Measurements from ENCODE around the gene CCDC57. TPM values are rescaled to one million over a fixed set of nuclear protein-coding genes. Genes with fewer than 3 reads are reported as not detected.

The CCDC57 gene
- total and polyA plus RNA-seq, 2 experiments from 2014 or later = 10.6 to 15.3 TPM

DNA sequence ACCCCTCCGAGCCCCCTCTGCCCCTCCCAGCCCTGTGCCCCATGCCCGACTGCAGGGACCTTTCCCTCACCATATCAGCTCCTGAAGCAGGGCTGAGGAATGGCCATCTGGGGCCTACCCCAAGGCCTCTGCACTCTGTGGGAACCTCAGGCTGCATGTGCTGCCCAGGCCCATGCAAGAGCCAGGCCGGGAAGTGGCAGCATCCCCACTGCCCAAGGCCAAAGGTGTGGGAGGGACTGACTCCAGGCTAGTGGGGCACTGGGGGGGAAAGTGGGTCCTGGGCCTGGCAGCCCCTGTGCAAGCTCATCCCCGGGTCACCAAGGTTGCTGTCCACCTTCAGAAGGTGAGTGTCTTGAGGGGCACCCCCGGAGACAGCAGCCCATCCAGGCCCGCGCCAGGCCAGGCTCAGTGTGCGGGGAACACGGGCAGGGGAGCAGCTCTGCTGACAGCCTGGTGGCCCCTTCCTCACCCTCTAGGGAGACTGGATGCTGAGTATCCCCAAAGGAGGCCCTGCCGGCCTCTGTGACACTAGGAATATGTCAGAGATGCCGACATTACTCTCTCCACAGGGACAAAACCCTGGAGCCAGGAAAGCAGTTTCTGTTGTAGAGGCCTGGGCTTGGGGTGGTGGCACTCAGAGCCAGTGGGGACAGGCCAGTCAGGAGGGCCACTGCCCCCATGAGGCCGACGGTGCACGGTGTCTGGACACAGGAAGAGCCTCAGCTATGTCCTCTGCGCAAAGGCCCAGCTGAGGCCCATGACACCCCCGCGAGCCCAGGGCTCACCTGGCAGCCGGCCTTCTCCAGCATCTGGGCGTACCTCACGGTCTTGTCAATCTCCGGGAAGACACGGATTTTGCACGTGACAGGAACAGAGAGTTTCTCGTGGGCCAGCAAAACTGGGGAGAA lies 150.3 kb downstream of the CCDC57 start:
- WGBS, 2 experiments (ENCODE audit: low coverage in 1 of 2, low lambda C conversion rate in 2 of 2, missing lambda C conversion rate in 2 of 2) = 81 to 86% methylated on average over 23 to 24 of the region's 24 CpGs
- no peaks in the 10 kb centered on the region for H3F3A ChIP-seq (ENCODE audit: insufficient read depth)
- no peak overlapping the region for H3K4me3 ChIP-seq
- H4K20me1 ChIP-seq (ENCODE audit: insufficient read depth) = no peaks in the 10 kb centered on the region
- TF ChIP-seq EZH2 (IDR thresholded peaks at IDR 0.05; ENCODE audit: insufficient read depth, poor library complexity, severe bottlenecking) = no peak
- TF ChIP-seq EZH2phosphoT487 (IDR thresholded peaks at IDR 0.05; ENCODE audit: insufficient read depth, low read depth) = no peak
- no peak overlapping the region for H3K4me2 ChIP-seq (ENCODE audit: unreplicated experiment)
- H3K36me3 ChIP-seq (ENCODE audit: low read depth) = no peaks in the 10 kb centered on the region
- no peak for DNase-seq
- no peaks in the 10 kb centered on the region for H3K9me3 ChIP-seq (ENCODE audit: low read depth)
- H3K79me2 ChIP-seq (ENCODE audit: insufficient read depth) = peaks cover 38% of the 10 kb centered on the region
- no peak overlapping the region for H3K9ac ChIP-seq
- in situ Hi-C loops (cut with MboI) = no loop called here
- no peaks in the 10 kb centered on the region for H3K9me2 ChIP-seq (ENCODE audit: insufficient read depth)
- H3K27ac ChIP-seq = no peak overlapping the region
- H3K27me3 ChIP-seq (replicated peaks; ENCODE audit: insufficient read depth) = no peaks in the 10 kb centered on the region
- no peak overlapping the region for H2AFZ ChIP-seq
- peaks cover 3% of the 10 kb centered on the region; the same call in 1 of the 2 replicates for H3K4me1 ChIP-seq (ENCODE audit: insufficient read depth)

DNA sequence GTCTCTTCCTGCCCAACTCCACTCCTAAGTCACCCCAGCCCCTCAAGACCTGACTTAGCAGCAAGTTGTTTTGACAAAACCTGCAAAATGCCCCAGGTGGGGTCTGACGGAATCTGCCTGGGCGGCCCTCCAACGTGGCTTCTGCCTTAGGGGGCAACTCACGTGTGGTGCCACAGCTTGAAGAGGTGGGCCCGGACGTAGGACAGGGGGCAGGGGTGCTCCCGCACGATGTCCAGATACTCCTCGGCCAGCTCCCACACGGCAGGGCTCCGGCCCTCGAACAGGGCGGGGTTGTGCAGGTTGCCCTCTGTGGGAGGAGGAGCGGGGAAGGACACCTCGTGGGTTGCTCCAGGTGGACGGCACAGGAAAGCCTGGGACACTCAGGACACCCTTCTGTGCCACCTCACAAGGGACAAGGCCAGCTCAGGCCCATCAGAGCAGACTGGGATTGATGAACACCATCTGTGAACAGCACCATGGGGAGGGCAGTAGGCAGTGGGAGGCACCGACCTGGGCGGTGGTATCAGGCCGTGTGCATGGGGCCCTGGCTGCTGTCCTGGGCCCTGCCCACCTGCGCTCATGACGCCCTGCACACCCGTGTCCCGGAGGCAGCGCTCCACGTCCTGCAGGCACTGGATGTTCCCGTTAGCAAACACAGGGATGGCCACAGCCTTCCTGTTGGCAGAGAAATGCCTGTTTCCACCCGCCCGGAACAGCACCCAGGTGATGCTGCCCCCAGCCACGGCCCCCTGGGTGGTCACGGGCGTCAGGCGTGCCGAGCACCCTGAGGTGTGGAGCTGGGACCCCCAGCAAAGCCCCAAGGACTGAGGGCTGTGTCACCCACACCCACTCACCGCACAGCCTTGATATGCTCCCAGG lies 151.4 kb downstream of the CCDC57 start:
- 87 to 89% methylated on average over 34 of the region's 34 CpGs for WGBS, 2 experiments (ENCODE audit: low coverage in 1 of 2, low lambda C conversion rate in 2 of 2, missing lambda C conversion rate in 2 of 2)
- TF ChIP-seq EZH2 (IDR thresholded peaks at IDR 0.05; ENCODE audit: insufficient read depth, poor library complexity, severe bottlenecking) (no peak), EZH2phosphoT487 (IDR thresholded peaks at IDR 0.05; ENCODE audit: insufficient read depth, low read depth) (no peak)
- no peak overlapping the region for H3K27ac ChIP-seq
- peaks cover 3% of the 10 kb centered on the region; the same call in 1 of the 2 replicates for H3K4me1 ChIP-seq (ENCODE audit: insufficient read depth)
- no peaks in the 10 kb centered on the region for H3K9me3 ChIP-seq (ENCODE audit: low read depth)
- no peaks in the 10 kb centered on the region for H3F3A ChIP-seq (ENCODE audit: insufficient read depth)
- no peak overlapping the region for H2AFZ ChIP-seq
- no peak for DNase-seq
- no peaks in the 10 kb centered on the region for H4K20me1 ChIP-seq (ENCODE audit: insufficient read depth)
- no peak overlapping the region for H3K4me3 ChIP-seq
- H3K27me3 ChIP-seq (replicated peaks; ENCODE audit: insufficient read depth) = no peaks in the 10 kb centered on the region
- no peaks in the 10 kb centered on the region for H3K36me3 ChIP-seq (ENCODE audit: low read depth)
- no peak overlapping the region for H3K9ac ChIP-seq
- H3K4me2 ChIP-seq (ENCODE audit: unreplicated experiment) = no peak overlapping the region
- peaks cover 35% of the 10 kb centered on the region for H3K79me2 ChIP-seq (ENCODE audit: insufficient read depth)
- in situ Hi-C loops (cut with MboI) = no loop called here
- H3K9me2 ChIP-seq (ENCODE audit: insufficient read depth) = no peaks in the 10 kb centered on the region

DNA sequence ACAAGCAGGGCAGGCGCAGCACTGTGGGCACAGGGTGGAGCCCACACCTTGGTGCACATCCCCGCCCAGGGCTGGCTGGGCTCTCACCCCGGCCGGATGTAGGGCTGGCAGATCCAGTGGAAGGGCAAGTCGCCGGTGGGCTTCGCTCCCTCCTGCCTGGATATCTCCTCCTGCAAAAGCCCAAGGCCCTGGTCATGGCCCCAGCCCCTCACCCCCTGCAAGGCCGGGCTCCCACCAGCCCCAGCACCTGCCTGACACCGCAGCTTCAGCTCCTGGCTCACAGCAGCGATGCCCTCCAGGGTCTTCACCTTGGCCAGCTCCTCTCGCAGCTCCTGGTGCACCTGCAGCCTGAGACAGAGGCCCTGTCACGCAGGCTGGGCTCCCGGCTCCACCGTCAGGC lies 152.0 kb downstream of the CCDC57 start:
- H4K20me1 ChIP-seq (ENCODE audit: insufficient read depth) = no peaks in the 10 kb centered on the region
- no peaks in the 10 kb centered on the region for H3K9me2 ChIP-seq (ENCODE audit: insufficient read depth)
- no peak overlapping the region for H3K9ac ChIP-seq
- DNase-seq = no peak
- H3K36me3 ChIP-seq (ENCODE audit: low read depth) = no peaks in the 10 kb centered on the region
- H3K4me1 ChIP-seq (ENCODE audit: insufficient read depth) = peaks cover 3% of the 10 kb centered on the region; the same call in 1 of the 2 replicates
- in situ Hi-C loops (cut with MboI) = no loop called here
- H3K79me2 ChIP-seq (ENCODE audit: insufficient read depth) = peaks cover 29% of the 10 kb centered on the region
- no peak overlapping the region for H3K27ac ChIP-seq
- no peaks in the 10 kb centered on the region for H3K9me3 ChIP-seq (ENCODE audit: low read depth)
- H3K27me3 ChIP-seq (replicated peaks; ENCODE audit: insufficient read depth) = no peaks in the 10 kb centered on the region
- TF ChIP-seq EZH2phosphoT487 (IDR thresholded peaks at IDR 0.05; ENCODE audit: insufficient read depth, low read depth) (no peak), EZH2 (IDR thresholded peaks at IDR 0.05; ENCODE audit: insufficient read depth, poor library complexity, severe bottlenecking) (no peak)
- no peak overlapping the region for H3K4me2 ChIP-seq (ENCODE audit: unreplicated experiment)
- H3F3A ChIP-seq (ENCODE audit: insufficient read depth) = no peaks in the 10 kb centered on the region
- H3K4me3 ChIP-seq = no peak overlapping the region
- no peak overlapping the region for H2AFZ ChIP-seq
- WGBS, 2 experiments (ENCODE audit: low coverage in 1 of 2, low lambda C conversion rate in 2 of 2, missing lambda C conversion rate in 2 of 2) = 93% methylated on average over 13 to 14 of the region's 14 CpGs

DNA sequence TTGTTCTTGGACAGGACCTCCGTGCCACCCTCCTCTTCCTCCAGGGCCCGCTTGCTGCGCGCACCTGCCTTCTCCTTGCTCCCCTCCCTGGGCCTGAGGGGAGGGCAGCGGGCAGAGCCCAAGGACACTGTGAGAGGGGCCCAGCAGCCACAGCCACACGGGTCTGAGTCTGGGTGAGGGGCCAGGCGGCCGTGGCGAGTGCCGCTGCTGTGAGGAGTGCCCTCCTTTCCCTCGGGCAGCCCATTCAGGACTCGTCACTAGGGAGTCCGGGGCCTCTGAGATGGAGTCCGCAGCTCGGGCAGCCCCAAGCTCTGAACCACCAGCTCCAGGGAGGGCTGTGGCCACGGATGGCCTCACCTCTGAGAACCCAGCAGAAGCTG lies 152.7 kb downstream of the CCDC57 start:
- H3K4me1 ChIP-seq (ENCODE audit: insufficient read depth) = peaks cover 3% of the 10 kb centered on the region; the same call in 1 of the 2 replicates
- H3K27me3 ChIP-seq (replicated peaks; ENCODE audit: insufficient read depth) = no peaks in the 10 kb centered on the region
- TF ChIP-seq EZH2 (IDR thresholded peaks at IDR 0.05; ENCODE audit: insufficient read depth, poor library complexity, severe bottlenecking) (no peak), EZH2phosphoT487 (IDR thresholded peaks at IDR 0.05; ENCODE audit: insufficient read depth, low read depth) (no peak)
- peaks cover 25% of the 10 kb centered on the region for H3K79me2 ChIP-seq (ENCODE audit: insufficient read depth)
- DNase-seq = no peak
- no peaks in the 10 kb centered on the region for H4K20me1 ChIP-seq (ENCODE audit: insufficient read depth)
- H3F3A ChIP-seq (ENCODE audit: insufficient read depth) = no peaks in the 10 kb centered on the region
- no peak overlapping the region for H2AFZ ChIP-seq
- no peak overlapping the region for H3K4me3 ChIP-seq
- no peaks in the 10 kb centered on the region for H3K9me3 ChIP-seq (ENCODE audit: low read depth)
- H3K9ac ChIP-seq = no peak overlapping the region
- no peak overlapping the region for H3K27ac ChIP-seq
- in situ Hi-C loops (cut with MboI) = no loop called here
- H3K9me2 ChIP-seq (ENCODE audit: insufficient read depth) = no peaks in the 10 kb centered on the region
- H3K36me3 ChIP-seq (ENCODE audit: low read depth) = no peaks in the 10 kb centered on the region
- 86 to 87% methylated on average over 15 to 16 of the region's 16 CpGs for WGBS, 2 experiments (ENCODE audit: low coverage in 1 of 2, low lambda C conversion rate in 2 of 2, missing lambda C conversion rate in 2 of 2)
- H3K4me2 ChIP-seq (ENCODE audit: unreplicated experiment) = no peak overlapping the region
